Measurements from ENCODE around the gene VSX2. TPM values are rescaled to one million over a fixed set of nuclear protein-coding genes. Genes with fewer than 3 reads are reported as not detected.
A peak's percentile ranks its signal among the peaks of the same experiment; 100 is the strongest.

VSX2 gene
- total RNA-seq, 1 experiment from 2014 or later, result not detected

- H3K27ac ChIP-seq (ENCODE audit: insufficient read length, low read depth, low read length), result no peak overlapping the region
- no peaks in the 10 kb centered on the region; the same call in 1 of the 2 replicates for H3K4me1 ChIP-seq (ENCODE audit: insufficient read depth, low read length)
- Mint-ChIP-seq H3K27me3 (ENCODE audit: low read depth) (no peaks in the 10 kb centered on the region; the same call in none of the 2 replicates), H3K4me3 (no peak overlapping the region), H3K36me3 (ENCODE audit: insufficient read depth in 1 of 3, low read depth in 3 of 3) (peaks cover 33 to 77% (median 76%) of the 10 kb centered on the region in 3 experiments), H3K4me1 (peaks cover 16 to 18% of the 10 kb centered on the region in 2 experiments), H3K27ac (peak overlapping the region in 2 of 3 experiments; percentile 11 to 57; a peak in 1 of 7 replicates), H3K9me3 (no peaks in the 10 kb centered on the region)
- no peak overlapping the region for H2AFZ ChIP-seq (ENCODE audit: low read length)
- no peak overlapping the region for H2BK120ac ChIP-seq (ENCODE audit: low read depth, low read length, poor library complexity, severe bottlenecking)
- H2AK5ac ChIP-seq (ENCODE audit: insufficient read length, low read length), result no peak overlapping the region
- H3K9ac ChIP-seq (ENCODE audit: extremely low read depth, insufficient read length, low read length), result no peak overlapping the region
- no peaks in the 10 kb centered on the region; the same call in 1 of the 2 replicates for H3K27me3 ChIP-seq (ENCODE audit: insufficient read depth, low read length)
- no peak overlapping the region for H4K91ac ChIP-seq (ENCODE audit: insufficient read length, low read depth, low read length)
- no peak overlapping the region for H3K18ac ChIP-seq (ENCODE audit: insufficient read length, low read depth, low read length)
- no peak overlapping the region for H2BK15ac ChIP-seq (ENCODE audit: low read depth, low read length)
- TF ChIP-seq, protein P1, sequence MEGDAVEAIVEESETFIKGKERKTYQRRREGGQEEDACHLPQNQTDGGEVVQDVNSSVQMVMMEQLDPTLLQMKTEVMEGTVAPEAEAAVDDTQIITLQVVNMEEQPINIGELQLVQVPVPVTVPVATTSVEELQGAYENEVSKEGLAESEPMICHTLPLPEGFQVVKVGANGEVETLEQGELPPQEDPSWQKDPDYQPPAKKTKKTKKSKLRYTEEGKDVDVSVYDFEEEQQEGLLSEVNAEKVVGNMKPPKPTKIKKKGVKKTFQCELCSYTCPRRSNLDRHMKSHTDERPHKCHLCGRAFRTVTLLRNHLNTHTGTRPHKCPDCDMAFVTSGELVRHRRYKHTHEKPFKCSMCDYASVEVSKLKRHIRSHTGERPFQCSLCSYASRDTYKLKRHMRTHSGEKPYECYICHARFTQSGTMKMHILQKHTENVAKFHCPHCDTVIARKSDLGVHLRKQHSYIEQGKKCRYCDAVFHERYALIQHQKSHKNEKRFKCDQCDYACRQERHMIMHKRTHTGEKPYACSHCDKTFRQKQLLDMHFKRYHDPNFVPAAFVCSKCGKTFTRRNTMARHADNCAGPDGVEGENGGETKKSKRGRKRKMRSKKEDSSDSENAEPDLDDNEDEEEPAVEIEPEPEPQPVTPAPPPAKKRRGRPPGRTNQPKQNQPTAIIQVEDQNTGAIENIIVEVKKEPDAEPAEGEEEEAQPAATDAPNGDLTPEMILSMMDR (conservative IDR thresholded peaks at IDR 0.05), result no peak
- H3K4me2 ChIP-seq (ENCODE audit: insufficient read depth, insufficient read length, low read length), result no peak overlapping the region
- H4K20me1 ChIP-seq (ENCODE audit: control insufficient read depth, insufficient read depth, insufficient read length), result no peaks in the 10 kb centered on the region
- H3K4ac ChIP-seq (ENCODE audit: low read depth, low read length), result no peak overlapping the region
- H3K79me1 ChIP-seq (ENCODE audit: insufficient read depth, low read depth, low read length, poor library complexity, severe bottlenecking), result peaks cover 3% of the 10 kb centered on the region
- no peak overlapping the region for H2BK20ac ChIP-seq (ENCODE audit: low read depth, low read length, poor library complexity, severe bottlenecking)
- DNase-seq, result no peak
- H3K79me2 ChIP-seq (ENCODE audit: insufficient read depth, low read length), result peaks cover 6% of the 10 kb centered on the region; the same call in 1 of the 2 replicates
- H3K23me2 ChIP-seq (ENCODE audit: insufficient read length, low read depth, low read length, poor library complexity, severe bottlenecking), result no peaks in the 10 kb centered on the region
- no peaks in the 10 kb centered on the region for H3K9me3 ChIP-seq (ENCODE audit: control insufficient read depth, low read depth, low read length)
- WGBS (ENCODE audit: extremely low coverage, insufficient read length, low lambda C conversion rate), result no CpG with 5 or more reads among the region's 9 CpGs
- H3K23ac ChIP-seq (ENCODE audit: insufficient read length, low read depth, low read length), result no peak overlapping the region
- H4K5ac ChIP-seq (ENCODE audit: insufficient read length, low read depth, low read length), result no peak overlapping the region
- no peak overlapping the region for H2BK12ac ChIP-seq (ENCODE audit: insufficient read length, low read depth, low read length)
- H2BK5ac ChIP-seq (ENCODE audit: insufficient read length, low read length), result no peak overlapping the region
- no peak overlapping the region for H3K14ac ChIP-seq (ENCODE audit: insufficient read depth, low read length)
- no peak overlapping the region for H3K56ac ChIP-seq (ENCODE audit: insufficient read length, low read depth, low read length)
- no peak overlapping the region for H4K8ac ChIP-seq (replicated peaks; ENCODE audit: insufficient read length, low read depth, low read length)
- no peak overlapping the region for H3T11ph ChIP-seq (ENCODE audit: low read length)
These were observed 56.8 kb downstream of the VSX2 start for GRCh38 chr14:74296037-74296467.

All from H9 (cell line).